Right atrium auricular region (tissue), 2 donors: ENCODE data around the gene GTF2H4. TPM values are rescaled to one million over a fixed set of nuclear protein-coding genes. Genes with fewer than 3 reads are reported as not detected.

ENCODE experiments used
- DNase-seq: peaks from one replicate; pipeline ENCODE4 v3.0.0-alpha.2; 2019; ENCODE audit warnings: low spot score
- H3K27ac ChIP-seq, 2 donors: fragments of 200-600 bp; sonication (generic); 1 replicate in 1 of 2; 2 replicates in 1 of 2; pipeline ENCODE4 v1.5.1; 2016 to 2019
- H3K27me3 ChIP-seq, 2 donors: fragments of 200-600 bp; sonication (generic); one replicate each; pipeline versions ENCODE4 v1.5.1 to v1.6.0; 2017 to 2019
- H3K36me3 ChIP-seq: fragments of 200-600 bp; sonication (generic); one replicate; pipeline ENCODE4 v1.5.1; 2016
- H3K4me1 ChIP-seq, 2 donors: fragments of 200-600 bp; sonication (generic); one replicate each; pipeline versions ENCODE4 v1.5.1 to v1.6.0; 2017 to 2019
- H3K4me3 ChIP-seq, 2 donors: fragments of 200-600 bp; sonication (generic); 1 replicate in 1 of 2; 2 replicates in 1 of 2; pipeline ENCODE4 v1.5.1; 2017 to 2019; ENCODE audit warnings: mild to moderate bottlenecking in 1 of 2, moderate library complexity in 1 of 2
- H3K9me3 ChIP-seq, 2 donors: fragments of 200-600 bp; sonication (generic); one replicate each; pipeline ENCODE4 v1.5.1; 2019
- total RNA-seq, 2 donors: library from RNA; depleted of rRNA; stranded (reverse); fragments of >200 nt; gene quantifications; one replicate each; pipeline ENCODE4 v1.1.0, GENCODE V29; 2016
- TF ChIP-seq, protein P1 (sequence below), 2 donors: fragments of 200-600 bp; sonication (generic); IDR thresholded peaks; one replicate each; pipeline ENCODE4 v1.5.1; 2019; ENCODE audit warnings: antibody characterized with exemption in 2 of 2

Gene GTF2H4
- total RNA-seq, 2 donors from 2014 or later: 3.6 to 4.0 TPM

DNA sequence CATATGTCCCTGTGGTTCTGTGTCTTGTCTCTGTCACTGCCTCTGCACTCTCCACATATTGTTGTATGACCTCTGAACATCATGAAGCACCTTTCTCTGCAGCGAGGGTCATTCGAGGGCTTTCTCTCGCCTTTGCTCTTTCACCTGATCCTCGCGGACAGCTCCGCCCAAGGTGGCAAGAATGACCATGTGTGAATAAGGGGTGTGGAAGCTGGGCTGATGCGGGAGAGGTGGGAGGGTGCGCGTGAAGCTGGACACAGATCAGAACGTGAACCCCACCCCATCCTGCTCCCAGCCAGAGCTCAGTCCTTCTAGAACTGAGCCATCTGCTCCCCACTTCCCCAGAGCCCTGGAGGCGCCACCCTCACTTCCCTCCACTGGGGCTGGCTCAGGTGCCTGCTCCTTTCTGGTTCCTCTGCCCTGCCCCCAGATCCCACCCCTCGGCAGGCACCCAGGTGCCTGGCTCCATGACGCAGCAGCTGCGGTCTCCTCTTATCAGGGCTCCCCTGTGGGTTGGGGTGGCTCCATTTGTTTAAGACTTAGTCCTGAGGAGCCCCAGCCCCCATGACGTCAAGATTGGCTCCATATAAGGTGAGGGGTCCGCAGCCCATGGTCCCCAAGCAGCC is 32.5 kb downstream of the GTF2H4 start, which contains the start of gene MUCL3:
TSS of gene MUCL3 (plus strand) at position 613 of the 626 bp plus-strand sequence. CDS start 27 bp downstream, outside the sequence.
- Histone ChIP-seq H3K9me3 (no peaks in the 10 kb centered on the region), H3K4me3 (no peak within 1 kb of the TSS), H3K27me3 (no peaks in the 10 kb centered on the region), H3K4me1 (peaks cover 0 to 12% of the 10 kb centered on the region in 2 donors), H3K27ac (no peak within 1 kb of the TSS), H3K36me3 (no peaks in the 10 kb centered on the region)
- no peak for DNase-seq
- TF ChIP-seq, protein P1, sequence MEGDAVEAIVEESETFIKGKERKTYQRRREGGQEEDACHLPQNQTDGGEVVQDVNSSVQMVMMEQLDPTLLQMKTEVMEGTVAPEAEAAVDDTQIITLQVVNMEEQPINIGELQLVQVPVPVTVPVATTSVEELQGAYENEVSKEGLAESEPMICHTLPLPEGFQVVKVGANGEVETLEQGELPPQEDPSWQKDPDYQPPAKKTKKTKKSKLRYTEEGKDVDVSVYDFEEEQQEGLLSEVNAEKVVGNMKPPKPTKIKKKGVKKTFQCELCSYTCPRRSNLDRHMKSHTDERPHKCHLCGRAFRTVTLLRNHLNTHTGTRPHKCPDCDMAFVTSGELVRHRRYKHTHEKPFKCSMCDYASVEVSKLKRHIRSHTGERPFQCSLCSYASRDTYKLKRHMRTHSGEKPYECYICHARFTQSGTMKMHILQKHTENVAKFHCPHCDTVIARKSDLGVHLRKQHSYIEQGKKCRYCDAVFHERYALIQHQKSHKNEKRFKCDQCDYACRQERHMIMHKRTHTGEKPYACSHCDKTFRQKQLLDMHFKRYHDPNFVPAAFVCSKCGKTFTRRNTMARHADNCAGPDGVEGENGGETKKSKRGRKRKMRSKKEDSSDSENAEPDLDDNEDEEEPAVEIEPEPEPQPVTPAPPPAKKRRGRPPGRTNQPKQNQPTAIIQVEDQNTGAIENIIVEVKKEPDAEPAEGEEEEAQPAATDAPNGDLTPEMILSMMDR (IDR thresholded peaks at IDR 0.05): no peak

DNA sequence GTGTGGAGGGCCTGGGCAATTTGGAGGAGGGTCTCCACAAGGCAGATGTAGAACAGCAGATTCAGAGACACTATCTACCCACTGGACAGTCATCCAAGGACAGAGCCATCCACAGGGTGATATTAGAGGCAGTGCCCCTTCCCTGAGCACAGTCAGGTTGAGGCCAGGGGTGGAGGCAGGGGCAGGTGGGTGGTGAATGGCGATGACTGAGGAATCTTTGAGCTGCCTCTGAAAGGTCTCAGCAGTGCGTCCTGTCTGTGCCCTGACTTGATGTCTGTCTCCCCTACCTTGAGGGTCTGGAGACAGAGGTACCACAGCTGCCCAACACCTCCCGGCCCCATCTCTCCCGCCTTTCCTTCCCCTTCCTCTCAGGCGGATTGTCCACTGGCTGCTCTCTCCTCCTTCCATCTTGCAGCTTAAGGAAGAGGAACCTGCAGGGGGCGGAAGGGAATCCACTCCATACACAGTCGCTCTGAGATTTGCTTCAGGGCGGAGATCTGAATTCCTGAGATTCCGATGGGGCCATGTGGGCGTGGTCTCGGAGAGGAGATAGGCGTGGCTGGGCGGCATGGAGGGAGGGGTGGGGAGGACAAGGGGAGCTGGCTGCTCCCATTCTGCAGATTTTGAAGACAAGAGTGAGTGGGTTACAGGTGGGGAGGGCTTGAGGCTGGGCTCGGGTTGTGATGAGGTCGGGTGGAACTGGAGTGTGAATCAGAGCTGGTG is 34.5 kb downstream of the GTF2H4 start:
- no peaks in the 10 kb centered on the region for H3K27me3 ChIP-seq
- peak; percentile 65 for DNase-seq
- peaks cover 0 to 12% of the 10 kb centered on the region in 2 donors for H3K4me1 ChIP-seq
- no peaks in the 10 kb centered on the region for H3K36me3 ChIP-seq
- no peak overlapping the region for H3K27ac ChIP-seq
- no peaks in the 10 kb centered on the region for H3K9me3 ChIP-seq
- TF ChIP-seq, protein P1 (IDR thresholded peaks at IDR 0.05): peak; percentile 18 to 45
- no peak overlapping the region for H3K4me3 ChIP-seq

- no peak for DNase-seq
- Histone ChIP-seq H3K27ac (no peak overlapping the region), H3K27me3 (no peaks in the 10 kb centered on the region), H3K4me3 (no peak overlapping the region), H3K36me3 (no peaks in the 10 kb centered on the region), H3K4me1 (peaks cover 0 to 12% of the 10 kb centered on the region in 2 donors), H3K9me3 (no peaks in the 10 kb centered on the region)
- TF ChIP-seq, protein P1 (IDR thresholded peaks at IDR 0.05): no peak
Observed at GRCh38 chr6:30944051-30944450, 36.0 kb downstream of the GTF2H4 start.

DNA sequence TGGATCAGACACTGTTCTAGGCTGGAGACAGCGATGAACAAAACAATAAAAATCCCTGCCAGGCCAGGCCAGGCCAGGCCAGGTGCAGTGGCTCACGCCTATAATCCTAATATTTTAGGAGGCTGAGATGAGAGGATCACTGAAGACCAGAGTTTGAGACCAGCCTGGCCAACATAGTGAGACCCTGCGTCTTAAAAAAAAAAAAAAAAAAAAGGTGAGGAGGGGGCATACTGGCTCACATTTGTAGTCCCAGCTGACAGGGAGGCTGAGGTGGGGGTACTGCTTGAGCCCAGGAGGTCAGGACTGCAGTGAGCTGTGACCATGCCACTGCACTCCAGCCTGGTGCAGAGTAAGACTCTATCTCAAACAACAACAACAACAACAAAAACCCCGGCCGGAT is 37.3 kb downstream of the GTF2H4 start:
- Histone ChIP-seq H3K4me1 (peaks cover 0 to 12% of the 10 kb centered on the region in 2 donors), H3K27ac (no peak overlapping the region), H3K27me3 (no peaks in the 10 kb centered on the region), H3K4me3 (no peak overlapping the region), H3K36me3 (no peaks in the 10 kb centered on the region), H3K9me3 (no peaks in the 10 kb centered on the region)
- DNase-seq: no peak
- TF ChIP-seq, protein P1 (IDR thresholded peaks at IDR 0.05): no peak

DNA sequence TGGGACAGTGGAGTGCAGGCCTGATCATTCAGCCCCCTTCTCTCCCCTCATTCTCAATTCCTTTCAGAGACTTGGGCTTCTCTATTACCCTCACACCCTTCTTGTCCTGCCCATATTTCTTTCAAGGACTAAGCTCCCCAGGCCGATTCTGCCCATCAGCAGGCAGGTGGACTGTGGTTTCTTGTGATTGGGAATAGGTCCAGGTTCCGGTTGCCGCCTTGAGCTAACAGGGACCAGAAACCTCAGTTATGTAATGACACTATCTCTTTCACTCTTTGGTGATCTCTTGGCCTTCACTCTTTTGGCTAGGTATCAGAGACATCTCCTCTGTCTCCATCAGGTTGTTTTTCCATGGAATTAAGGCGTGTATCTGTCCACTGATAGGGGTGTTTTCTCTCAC is 39.2 kb downstream of the GTF2H4 start:
- H3K36me3 ChIP-seq: no peaks in the 10 kb centered on the region
- no peaks in the 10 kb centered on the region for H3K9me3 ChIP-seq
- H3K4me3 ChIP-seq: no peak overlapping the region
- DNase-seq: no peak
- peaks cover 0 to 11% of the 10 kb centered on the region in 2 donors for H3K4me1 ChIP-seq
- H3K27me3 ChIP-seq: no peaks in the 10 kb centered on the region
- no peak overlapping the region for H3K27ac ChIP-seq
- TF ChIP-seq, protein P1 (IDR thresholded peaks at IDR 0.05): no peak
